HG03439 (cell line): ENCODE results near the gene PDE1A.
"Not testable (repeated sequence)": the region's sequence is repeated elsewhere in the genome, so short reads cannot be mapped to it uniquely, and the experiment has no call there.

Source experiments
- ATAC-seq: cut with Tn5 transposase; IDR thresholded peaks from one replicate; pipeline ENCODE4 v1.9.1; 2021; ENCODE audit warnings: mild to moderate bottlenecking, moderate library complexity; ENCODE audit not compliant: unreplicated experiment

PDE1A gene

GRCh38 chr2:182412858-182413257, 14.0 kb downstream of the PDE1A start:
- no peak for ATAC-seq

- ATAC-seq: no peak
Observed at GRCh38 chr2:182410120-182410519, 16.7 kb downstream of the PDE1A start.

GRCh38 chr2:182406221-182406620, 20.6 kb downstream of the PDE1A start:
- no peak for ATAC-seq

- ATAC-seq: no peak
Observed at GRCh38 chr2:182404975-182405561, 21.8 kb downstream of the PDE1A start.

- no peak for ATAC-seq
Observed at GRCh38 chr2:182404092-182404491, 22.7 kb downstream of the PDE1A start.

GRCh38 chr2:182393270-182393760, 33.5 kb downstream of the PDE1A start:
- no peak for ATAC-seq

- ATAC-seq: no peak
Observed at GRCh38 chr2:182391443-182391842, 35.4 kb downstream of the PDE1A start.

- not testable (repeated sequence) for ATAC-seq
Observed at GRCh38 chr2:182386267-182386880, 40.5 kb downstream of the PDE1A start.

GRCh38 chr2:182384860-182385259, 42.0 kb downstream of the PDE1A start:
- no peak for ATAC-seq

- no peak for ATAC-seq
Observed at GRCh38 chr2:182381225-182381624, 45.6 kb downstream of the PDE1A start.

- no peak for ATAC-seq
Observed at GRCh38 chr2:182379241-182379640, 47.6 kb downstream of the PDE1A start.

GRCh38 chr2:182378759-182379158, 48.1 kb downstream of the PDE1A start:
- ATAC-seq: no peak

- ATAC-seq: no peak
Observed at GRCh38 chr2:182377467-182377866, 49.4 kb downstream of the PDE1A start.

- no peak for ATAC-seq
Observed at GRCh38 chr2:182375862-182376261, 51.0 kb downstream of the PDE1A start.

GRCh38 chr2:182372661-182373060, 54.2 kb downstream of the PDE1A start:
- no peak for ATAC-seq

- no peak for ATAC-seq
Observed at GRCh38 chr2:182368996-182369395, 57.8 kb downstream of the PDE1A start.

GRCh38 chr2:182368446-182368845, 58.4 kb downstream of the PDE1A start:
- no peak for ATAC-seq

GRCh38 chr2:182367401-182367800, 59.4 kb downstream of the PDE1A start:
- no peak for ATAC-seq

- no peak for ATAC-seq
Observed at GRCh38 chr2:182366628-182367027, 60.2 kb downstream of the PDE1A start.

- no peak for ATAC-seq
Observed at GRCh38 chr2:182365855-182366254, 61.0 kb downstream of the PDE1A start.

- ATAC-seq: no peak
Observed at GRCh38 chr2:182361477-182361876, 65.4 kb downstream of the PDE1A start.

- no peak for ATAC-seq
Observed at GRCh38 chr2:182360663-182361260, 66.1 kb downstream of the PDE1A start.
